SK-N-SH (cell line): Measurements from ENCODE around the gene FRS3. TPM values are rescaled to one million over a fixed set of nuclear protein-coding genes. Genes with fewer than 3 reads are reported as not detected.

ENCODE experiments used
- CTCF ChIA-PET: fragments of 300-600, 350-600 bp; formaldehyde crosslinking; extraction: SDS; loops from one replicate; lab custom pipeline; 2021; lab: Yijun Ruan, JAX
- POLR2A ChIA-PET: fragments of 350-600 bp; sonication (Branson Sonifier 250); formaldehyde crosslinking; extraction: SDS; loops from one replicate; lab custom pipeline; 2020; ENCODE audit warnings: antibody characterized with exemption, inconsistent platforms; lab: Yijun Ruan, JAX
- DNase-seq: peaks from one replicate; pipeline ENCODE4 v3.0.0; 2012
- H2AFZ ChIP-seq: fragments of 200-600 bp; sonication (generic); 2 replicates; pipeline ENCODE4 v1.8.1; 2016; ENCODE audit warnings: antibody characterized with exemption, mild to moderate bottlenecking, low read depth
- H3F3A ChIP-seq: fragments of 200-600 bp; sonication (generic); replicated peaks from 2 replicates; pipeline ENCODE3; 2016; ENCODE audit warnings: antibody characterized with exemption, mild to moderate bottlenecking; ENCODE audit not compliant: insufficient read depth
- H3K27ac ChIP-seq, 2 experiments: fragments of 200-500 bp in 1 of 2; fragments of 200-600 bp in 1 of 2; sonication (Bioruptor generic) in 1 of 2; sonication (generic), shearing (Covaris generic) in 1 of 2; 2 replicates each; pipeline versions ENCODE4 v1.5.1 to v1.6.1; 2014 to 2016; ENCODE audit warnings: low read depth in 2 of 2, inconsistent platforms in 1 of 2, low read length in 1 of 2, mild to moderate bottlenecking in 1 of 2, mixed read lengths in 1 of 2
- H3K27me3 ChIP-seq: fragments of 200-600 bp; sonication (generic), shearing (Covaris generic); 2 replicates; pipeline ENCODE4 v1.6.1; 2016; ENCODE audit warnings: mixed run types; ENCODE audit not compliant: insufficient read depth
- H3K36me3 ChIP-seq, 2 experiments: fragments of 200-500 bp in 1 of 2; fragments of 200-600 bp in 1 of 2; sonication (Bioruptor generic) in 1 of 2; sonication (generic) in 1 of 2; replicated peaks in 1 of 2; 2 replicates each; pipeline versions ENCODE3 to v1.5.1; 2014 to 2016; ENCODE audit warnings: low read length in 1 of 2, mild to moderate bottlenecking in 1 of 2; ENCODE audit not compliant: insufficient read depth in 2 of 2, control insufficient read depth in 1 of 2
- H3K4me1 ChIP-seq, 2 experiments: fragments of 200-500 bp in 1 of 2; fragments of 200-600 bp in 1 of 2; sonication (Bioruptor generic) in 1 of 2; sonication (generic), shearing (Covaris generic) in 1 of 2; 2 replicates each; pipeline versions ENCODE4 v1.5.1 to v1.6.1; 2014 to 2016; ENCODE audit warnings: low read depth in 1 of 2, low read length in 1 of 2, mixed run types in 1 of 2; ENCODE audit not compliant: insufficient read depth in 2 of 2, control insufficient read depth in 1 of 2
- H3K4me2 ChIP-seq: fragments of 200-600 bp; sonication (generic), shearing (Covaris generic); 2 replicates; pipeline ENCODE4 v1.6.1; 2017; ENCODE audit warnings: mixed run types
- H3K4me3 ChIP-seq, 2 experiments: fragments of 200-500 bp in 1 of 2; fragments of 200-600 bp in 1 of 2; sonication (Bioruptor generic) in 1 of 2; sonication (generic), shearing (Covaris generic) in 1 of 2; 2 replicates each; pipeline versions ENCODE4 v1.5.1 to v1.8.1; 2014 to 2016; ENCODE audit warnings: low read depth in 2 of 2, inconsistent platforms in 1 of 2, low read length in 1 of 2, mild to moderate bottlenecking in 1 of 2, mixed read lengths in 1 of 2, moderate library complexity in 1 of 2
- H3K79me2 ChIP-seq: fragments of 200-600 bp; sonication (generic); 2 replicates; pipeline ENCODE4 v1.8.1; 2017; ENCODE audit warnings: mild to moderate bottlenecking; ENCODE audit not compliant: insufficient read depth
- H3K9ac ChIP-seq: fragments of 200-600 bp; sonication (generic); 2 replicates; pipeline ENCODE4 v1.6.1; 2017; ENCODE audit warnings: mixed run types
- H3K9me2 ChIP-seq: fragments of 200-600 bp; sonication (generic); 2 replicates; pipeline ENCODE4 v1.6.1; 2017; ENCODE audit warnings: mixed run types
- H3K9me3 ChIP-seq: fragments of 200-600 bp; sonication (generic); 2 replicates; pipeline ENCODE4 v1.6.1; 2017; ENCODE audit warnings: mixed run types, mild to moderate bottlenecking, moderate library complexity
- H4K20me1 ChIP-seq: fragments of 200-600 bp; sonication (generic); 2 replicates; pipeline ENCODE4 v1.6.1; 2017; ENCODE audit warnings: mild to moderate bottlenecking, mixed run types; ENCODE audit not compliant: insufficient read depth
- ELF1 ChIP-seq: IDR thresholded peaks from 2 replicates; pipeline ENCODE4 v1.4.0; 2012
- EP300 ChIP-seq, 2 experiments: IDR thresholded peaks; 2 replicates each; pipeline versions ENCODE4 v1.4.0 to v1.6.1; 2012; ENCODE audit warnings: borderline replicate concordance in 1 of 2, low read depth in 1 of 2, low read length in 1 of 2
- FOSL2 ChIP-seq: IDR thresholded peaks from 2 replicates; pipeline ENCODE4 v1.4.0; 2012; ENCODE audit warnings: low read depth, mild to moderate bottlenecking, moderate library complexity, borderline replicate concordance
- FOXM1 ChIP-seq: IDR thresholded peaks from 2 replicates; pipeline ENCODE4 v1.4.0; 2012; ENCODE audit warnings: low read depth, mild to moderate bottlenecking
- GABPA ChIP-seq: IDR thresholded peaks from 2 replicates; pipeline ENCODE4 v1.4.0; 2012; ENCODE audit warnings: low read depth, mild to moderate bottlenecking
- GATA2 ChIP-seq: sonication (generic); formaldehyde crosslinking; IDR thresholded peaks from 2 replicates; pipeline ENCODE4 v1.5.0; 2020; ENCODE audit warnings: mild to moderate bottlenecking, missing genetic modification reagents
- NFIC ChIP-seq: IDR thresholded peaks from 2 replicates; pipeline ENCODE4 v1.4.0; 2012; ENCODE audit warnings: borderline replicate concordance
- PBX3 ChIP-seq: IDR thresholded peaks from 2 replicates; pipeline ENCODE4; 2012
- RAD21 ChIP-seq: IDR thresholded peaks from 2 replicates; pipeline ENCODE4 v1.6.1; 2012; ENCODE audit warnings: mild to moderate bottlenecking, low read length
- REST ChIP-seq: IDR thresholded peaks from 2 replicates; pipeline ENCODE4 v1.6.1; 2012; ENCODE audit warnings: mild to moderate bottlenecking, low read depth, low read length, moderate library complexity
- ZBTB33 ChIP-seq: IDR thresholded peaks from 2 replicates; pipeline ENCODE4 v1.4.0; 2012; ENCODE audit warnings: low read depth, borderline replicate concordance
- WGBS: methylation state at CpG from one replicate; pipeline ENCODE4 v1.1.6; 2017; ENCODE audit warnings: low lambda C conversion rate; 5-methylcytosine and 5-hydroxymethylcytosine counted together
- polyA plus RNA-seq, 3 experiments: library from polyadenylated mRNA; depleted of rRNA; stranded (reverse); fragments of >200 nt; gene quantifications; 2 replicates each; pipeline ENCODE4 v1.2.3, GENCODE V29; 2012

Gene FRS3
- polyA plus RNA-seq, 1 of the 3 experiments (the other 2 are of a cell fraction): 8.6 TPM

- H3K4me3 ChIP-seq: no peak overlapping the region
- 100% methylated on average over 7 of the region's 8 CpGs for WGBS
- H3K27ac ChIP-seq: no peak overlapping the region
- ChIA-PET CTCF (interaction anchor here (0.9 to 2.4 kb wide), 6 partner anchors 9 to 320 kb away, joined by 3 to 12 read pairs (median 3); partner anchors contain the start of genes BYSL, MED20 and TOMM6), POLR2A (no interaction called here)
- H4K20me1 ChIP-seq: no peaks in the 10 kb centered on the region
- H3K4me2 ChIP-seq: no peak overlapping the region
- H3K9me3 ChIP-seq: no peaks in the 10 kb centered on the region
- H3K79me2 ChIP-seq: no peaks in the 10 kb centered on the region
- H3K4me1 ChIP-seq: peaks cover 3 to 26% of the 10 kb centered on the region in 2 experiments; a peak in 2 of 4 replicates
- H3K9ac ChIP-seq: no peak overlapping the region
- H3K27me3 ChIP-seq: no peaks in the 10 kb centered on the region
- no peak for DNase-seq
- peaks cover 4 to 25% of the 10 kb centered on the region in 2 experiments for H3K36me3 ChIP-seq
- no peak overlapping the region for H2AFZ ChIP-seq
- no peaks in the 10 kb centered on the region for H3F3A ChIP-seq
- no peaks in the 10 kb centered on the region for H3K9me2 ChIP-seq
- TF ChIP-seq GABPA (no peak), GATA2 (CRISPR knock-in tag) (no peak), FOSL2 (no peak), ELF1 (no peak), FOXM1 (no peak), REST (no peak), NFIC (no peak), EP300 (IDR thresholded peaks at IDR 0.05; ENCODE audit: borderline replicate concordance in 1 of 2, low read depth in 1 of 2, low read length in 1 of 2) (no peak), RAD21 (no peak), PBX3 (no peak), ZBTB33 (no peak)
Measured at GRCh38 chr6:41769376-41769775, 10.3 kb downstream of the FRS3 start.
